ENCODE data around the gene CCDC137. TPM values are rescaled to one million over a fixed set of nuclear protein-coding genes. Genes with fewer than 3 reads are reported as not detected.

CCDC137 gene
- total RNA-seq, 2 experiments from 2014 or later = 34.0 to 36.8 TPM

DNA sequence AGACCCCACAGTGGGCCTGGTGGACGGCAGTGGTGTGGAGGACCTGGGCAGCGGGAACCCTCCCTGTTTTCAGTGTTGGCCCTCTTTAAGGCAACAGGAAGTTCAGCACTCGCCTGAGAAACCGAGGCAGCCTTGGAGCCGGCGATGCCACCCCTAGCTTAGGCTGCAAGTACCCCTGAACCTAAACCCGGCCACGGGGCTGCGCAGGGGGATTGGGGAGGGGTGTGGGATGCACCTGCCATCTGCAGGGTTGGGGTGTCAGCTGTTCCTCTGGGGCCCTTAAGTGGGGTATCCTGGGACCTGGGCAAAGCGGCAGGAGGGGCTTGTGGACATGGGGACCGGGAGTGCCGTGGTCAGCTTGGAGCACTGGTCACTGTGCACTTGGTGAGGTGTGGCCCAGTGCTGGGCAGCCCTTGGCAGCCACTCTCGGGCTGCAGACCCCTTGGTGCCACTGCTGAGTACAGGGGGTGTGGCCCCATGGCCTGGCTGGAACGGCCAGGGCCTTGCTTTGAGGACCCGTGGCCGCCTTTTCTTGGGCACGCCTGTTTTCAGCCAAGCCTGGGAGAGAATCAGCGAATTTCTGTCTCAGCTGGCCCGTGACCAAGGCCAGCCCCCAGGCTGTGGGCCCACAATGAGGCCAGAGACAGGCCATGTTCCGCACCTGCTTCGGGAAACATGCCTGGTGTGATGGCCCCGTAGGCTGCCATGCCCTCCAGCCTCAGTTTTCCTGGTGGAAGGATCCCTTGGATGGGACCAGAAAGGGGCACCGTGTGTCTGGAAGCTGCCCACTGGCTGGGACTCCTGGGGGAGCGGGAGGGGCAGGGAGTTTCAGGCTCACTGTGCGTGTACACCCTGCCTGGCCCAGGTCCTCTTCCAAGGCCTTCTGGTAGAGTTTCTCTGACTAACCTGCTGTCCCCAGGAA, 41.4 kb downstream of the CCDC137 start:
- H3K27ac Mint-ChIP-seq = no peak overlapping the region
- ChIA-PET CTCF (no interaction called here), POLR2A (no interaction called here)
- peaks cover 25% of the 10 kb centered on the region for H3K4me1 Mint-ChIP-seq (ENCODE audit: low read depth)
- DNase-seq = no peak
- peaks cover 22% of the 10 kb centered on the region for H3K36me3 Mint-ChIP-seq
- H3K4me3 Mint-ChIP-seq = no peak overlapping the region
- intact Hi-C loops (cut with micrococcal nuclease) = no loop called here
- H3K9me3 Mint-ChIP-seq = no peaks in the 10 kb centered on the region
- H3K27me3 Mint-ChIP-seq = no peaks in the 10 kb centered on the region

- peaks cover 22% of the 10 kb centered on the region for H3K36me3 Mint-ChIP-seq
- H3K4me1 Mint-ChIP-seq (ENCODE audit: low read depth) = peaks cover 28% of the 10 kb centered on the region
- POLR2A ChIA-PET = interaction anchor here (0.9 to 3.0 kb wide), 2 partner anchors 25 to 34 kb away, joined by 3 to 12 read pairs; partner anchors contain the start of genes ARL16 and HGS
- CTCF ChIA-PET = no interaction called here
- no peaks in the 10 kb centered on the region for H3K9me3 Mint-ChIP-seq
- intact Hi-C loops (cut with micrococcal nuclease) = no loop called here
- no peak overlapping the region for H3K27ac Mint-ChIP-seq
- no peaks in the 10 kb centered on the region for H3K27me3 Mint-ChIP-seq
- H3K4me3 Mint-ChIP-seq = no peak overlapping the region
- no peak for DNase-seq
Observed at GRCh38 chr17:81708739-81709185, 42.2 kb downstream of the CCDC137 start.

DNA sequence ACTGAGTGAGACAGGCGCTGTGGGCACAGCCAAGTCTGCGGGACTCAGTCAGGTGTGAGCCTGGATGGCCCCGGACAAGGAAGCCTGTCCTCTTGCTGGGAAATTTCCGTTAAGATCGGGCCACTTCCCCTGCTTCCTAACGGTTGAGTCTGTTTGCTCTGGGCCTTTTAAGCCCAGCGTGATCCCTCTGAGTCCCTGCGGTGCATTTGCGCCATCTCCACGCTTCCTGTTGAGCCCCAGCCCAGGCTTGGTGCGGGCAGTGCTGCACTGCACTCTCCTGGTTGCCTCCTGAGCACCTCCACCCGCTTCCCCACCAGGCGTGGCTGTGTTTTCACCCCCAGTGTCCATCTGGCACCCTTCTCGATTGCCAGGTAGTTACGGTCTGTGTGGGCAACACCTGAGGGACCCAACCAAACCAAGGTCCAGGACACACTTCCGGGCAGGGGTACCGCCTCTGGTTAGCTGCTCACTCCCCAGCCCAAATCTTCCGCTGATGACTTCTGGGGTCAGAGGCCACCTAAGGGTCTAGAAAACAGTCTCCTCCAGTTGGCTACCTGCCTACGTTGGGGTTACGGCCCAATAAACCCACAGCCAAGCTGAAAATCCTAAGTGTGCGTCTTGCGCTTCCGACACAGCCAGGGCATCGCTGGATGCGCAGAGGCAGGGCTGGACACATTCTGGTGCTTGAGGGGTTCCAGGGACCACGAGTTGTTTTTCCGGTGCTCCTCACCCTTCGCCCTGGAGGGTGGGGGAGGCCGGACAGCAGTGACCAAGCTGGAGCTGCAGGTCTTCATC, 44.2 kb downstream of the CCDC137 start:
- Mint-ChIP-seq H3K4me3 (peak overlapping the region; percentile 53), H3K36me3 (peaks cover 12% of the 10 kb centered on the region), H3K27me3 (no peaks in the 10 kb centered on the region), H3K27ac (peak overlapping the region; percentile 54), H3K4me1 (ENCODE audit: low read depth) (peaks cover 21% of the 10 kb centered on the region), H3K9me3 (no peaks in the 10 kb centered on the region)
- CTCF ChIA-PET = interaction anchor here (1.3 kb wide), 1 partner anchor 9 kb away, joined by 3 read pairs; no protein-coding TSS in a partner anchor
- DNase-seq = peak; percentile 35
- POLR2A ChIA-PET = interaction anchor here (2.0 to 3.0 kb wide), 3 partner anchors 8 to 122 kb away, joined by 6 to 12 read pairs (median 7); partner anchors contain the start of genes ARL16, HGS, MCRIP1 and MRPL12
- intact Hi-C loops (cut with micrococcal nuclease) = loop anchor here (5.0 kb wide), 1 partner anchor 43 kb away; the partner anchor contains the start of genes CCDC137 and OXLD1

DNA sequence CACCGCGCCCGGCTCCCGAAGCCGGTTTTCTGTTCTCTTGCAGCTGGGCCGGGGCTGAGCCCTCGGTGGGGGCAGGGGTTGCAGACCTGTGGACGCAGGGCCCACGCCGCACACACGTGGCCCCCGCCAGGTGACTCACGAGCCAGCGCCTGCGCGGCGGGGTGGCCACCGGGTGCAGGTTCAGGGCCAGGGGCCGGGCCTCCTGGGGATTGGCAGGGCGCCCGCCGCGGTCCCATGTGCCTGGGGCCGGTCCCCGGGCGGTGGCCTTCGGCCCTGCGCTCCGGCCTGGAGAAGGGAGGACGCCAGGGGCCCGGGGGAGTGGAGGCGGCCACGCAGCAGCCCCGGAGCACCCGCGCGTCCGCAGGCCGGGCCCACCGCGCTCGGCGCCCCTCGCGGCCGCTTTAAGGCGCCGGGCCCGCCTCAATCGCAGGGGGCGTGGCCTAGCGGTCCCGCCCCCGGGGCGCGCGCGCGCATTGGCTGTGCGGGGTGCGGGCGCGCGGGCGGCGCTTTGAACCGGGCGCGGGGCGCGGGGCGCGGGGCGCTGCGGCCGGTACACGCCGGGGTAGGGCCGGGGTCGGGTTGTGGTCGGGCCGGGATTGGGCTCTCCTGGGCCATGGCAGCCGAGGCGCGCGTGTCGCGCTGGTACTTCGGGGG, 45.4 kb downstream of the CCDC137 start, which contains the start of gene SLC25A10:
TSS of gene SLC25A10 (plus strand) at position 471 of the 654 bp plus-strand sequence. CDS start at position 614, 143 bp downstream.
- H3K36me3 Mint-ChIP-seq = peaks cover 3% of the 10 kb centered on the region
- H3K27ac Mint-ChIP-seq = peak within 1 kb of the TSS; percentile 54

GRCh38 chr17:81712468-81713003, 46.0 kb downstream of the CCDC137 start:
- DNase-seq = peak; percentile 44
- intact Hi-C loops (cut with micrococcal nuclease) = loop anchor here (1.0 to 5.0 kb wide), 2 partner anchors 9 to 45 kb away; partner anchors contain the start of genes CCDC137, MRPL12 and OXLD1
- Mint-ChIP-seq H3K4me1 (ENCODE audit: low read depth) (peaks cover 21% of the 10 kb centered on the region), H3K36me3 (peaks cover under 1% of the 10 kb centered on the region), H3K27ac (peak overlapping the region; percentile 2), H3K27me3 (no peaks in the 10 kb centered on the region), H3K4me3 (peak overlapping the region; percentile 76), H3K9me3 (no peaks in the 10 kb centered on the region)
- POLR2A ChIA-PET = interaction anchor here (1.0 to 2.2 kb wide), 2 partner anchors 9 to 120 kb away, joined by 4 to 6 read pairs; partner anchors contain the start of gene MCRIP1
- CTCF ChIA-PET = interaction anchor here (0.9 to 1.4 kb wide), 3 partner anchors 9 to 18 kb away, joined by 3 to 6 read pairs (median 3); partner anchors contain the start of gene MRPL12

More for the DNA sequence above, 45.4 kb downstream of the CCDC137 start, which contains the start of gene SLC25A10:
- ChIA-PET CTCF (interaction anchor here (0.9 to 1.4 kb wide), 4 partner anchors 9 to 19 kb away, joined by 3 to 6 read pairs (median 3); partner anchors contain the start of gene MRPL12), POLR2A (interaction anchor here (2.0 to 3.0 kb wide), 3 partner anchors 9 to 121 kb away, joined by 6 to 12 read pairs (median 7); partner anchors contain the start of genes ARL16, HGS, MCRIP1 and MRPL12)
- intact Hi-C loops (cut with micrococcal nuclease) = loop anchor here (1.0 to 5.0 kb wide), 2 partner anchors 9 to 45 kb away; partner anchors contain the start of genes CCDC137, MRPL12 and OXLD1
- peak within 1 kb of the TSS; percentile 76 for H3K4me3 Mint-ChIP-seq
- peaks cover 21% of the 10 kb centered on the region for H3K4me1 Mint-ChIP-seq (ENCODE audit: low read depth)
- DNase-seq = peak; percentile 90
- no peaks in the 10 kb centered on the region for H3K9me3 Mint-ChIP-seq
- no peaks in the 10 kb centered on the region for H3K27me3 Mint-ChIP-seq

- Mint-ChIP-seq H3K4me3 (peak overlapping the region; percentile 76), H3K27ac (peak overlapping the region; percentile 2)
Observed at GRCh38 chr17:81713004-81713555, 46.5 kb downstream of the CCDC137 start.

GRCh38 chr17:81713556-81714411, 47.2 kb downstream of the CCDC137 start:
- intact Hi-C loops (cut with micrococcal nuclease) = loop anchor here (5.0 kb wide), 1 partner anchor 46 kb away; the partner anchor contains the start of genes CCDC137 and OXLD1

More at GRCh38 chr17:81713004-81713555, 46.5 kb downstream of the CCDC137 start:
- CTCF ChIA-PET = interaction anchor here (0.9 to 1.4 kb wide), 4 partner anchors 10 to 22 kb away, joined by 3 to 6 read pairs (median 3); partner anchors contain the start of gene MRPL12
- intact Hi-C loops (cut with micrococcal nuclease) = loop anchor here (5.0 kb wide), 1 partner anchor 46 kb away; the partner anchor contains the start of genes CCDC137 and OXLD1
- peaks cover 1% of the 10 kb centered on the region for H3K36me3 Mint-ChIP-seq
- no peaks in the 10 kb centered on the region for H3K27me3 Mint-ChIP-seq
- peaks cover 21% of the 10 kb centered on the region for H3K4me1 Mint-ChIP-seq (ENCODE audit: low read depth)
- POLR2A ChIA-PET = interaction anchor here (1.0 kb wide), 1 partner anchor 9 kb away, joined by 4 read pairs; no protein-coding TSS in a partner anchor
- no peak for DNase-seq
- no peaks in the 10 kb centered on the region for H3K9me3 Mint-ChIP-seq

DNA sequence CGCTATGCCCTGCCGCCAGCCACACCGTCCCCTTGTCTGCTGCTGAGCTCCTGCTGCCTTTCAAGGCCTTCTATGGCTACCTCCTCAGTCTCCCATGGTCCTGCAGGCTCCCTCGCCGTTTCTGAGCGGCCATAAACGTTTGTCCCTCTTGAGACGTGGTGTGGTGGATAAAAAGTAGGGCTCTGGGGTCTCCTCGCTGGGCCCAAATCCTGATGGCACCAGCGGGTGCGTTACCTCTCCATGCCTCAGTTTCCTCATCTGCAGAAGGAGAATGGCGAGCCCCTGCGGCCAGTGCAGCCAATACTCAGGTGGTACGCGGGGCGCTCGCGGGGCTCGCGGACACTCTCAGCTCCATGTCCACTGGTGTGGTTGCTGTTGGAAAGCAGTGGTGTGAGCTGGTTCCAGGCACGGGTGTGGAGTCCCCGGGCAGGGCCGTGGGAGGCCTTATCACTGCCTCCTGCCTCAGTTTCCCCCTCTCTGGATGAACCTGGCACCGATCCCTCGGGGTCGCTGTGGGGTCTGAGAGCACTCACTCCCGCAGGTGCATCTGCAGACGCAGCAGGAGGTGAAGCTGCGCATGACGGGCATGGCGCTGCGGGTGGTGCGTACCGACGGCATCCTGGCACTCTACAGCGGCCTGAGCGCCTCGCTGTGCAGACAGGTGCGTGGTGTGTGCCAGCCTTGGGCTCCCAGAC, 48.0 kb downstream of the CCDC137 start:
- POLR2A ChIA-PET = interaction anchor here (1.0 to 1.3 kb wide), 2 partner anchors 29 to 31 kb away, joined by 3 to 4 read pairs; partner anchors contain the start of genes ARL16 and HGS
- intact Hi-C loops (cut with micrococcal nuclease) = loop anchor here (5.0 kb wide), 1 partner anchor 47 kb away; the partner anchor contains the start of genes CCDC137 and OXLD1
- H3K36me3 Mint-ChIP-seq = peaks cover 1% of the 10 kb centered on the region
- no peak overlapping the region for H3K4me3 Mint-ChIP-seq
- no peak for DNase-seq
- H3K27me3 Mint-ChIP-seq = no peaks in the 10 kb centered on the region
- CTCF ChIA-PET = interaction anchor here (0.9 kb wide), 1 partner anchor 39 kb away, joined by 3 read pairs; no protein-coding TSS in a partner anchor
- no peaks in the 10 kb centered on the region for H3K9me3 Mint-ChIP-seq
- peaks cover 21% of the 10 kb centered on the region for H3K4me1 Mint-ChIP-seq (ENCODE audit: low read depth)
- no peak overlapping the region for H3K27ac Mint-ChIP-seq

More at GRCh38 chr17:81713556-81714411, 47.2 kb downstream of the CCDC137 start:
- H3K4me1 Mint-ChIP-seq (ENCODE audit: low read depth) = peaks cover 21% of the 10 kb centered on the region
- DNase-seq = no peak
- no peaks in the 10 kb centered on the region for H3K27me3 Mint-ChIP-seq
- peak overlapping the region; percentile 76 for H3K4me3 Mint-ChIP-seq
- ChIA-PET POLR2A (interaction anchor here (1.0 kb wide), 1 partner anchor 10 kb away, joined by 4 read pairs; no protein-coding TSS in a partner anchor), CTCF (interaction anchor here (0.9 to 1.4 kb wide), 3 partner anchors 11 to 38 kb away, joined by 3 to 6 read pairs (median 3); partner anchors contain the start of gene MRPL12)
- H3K36me3 Mint-ChIP-seq = peaks cover 1% of the 10 kb centered on the region
- no peak overlapping the region for H3K27ac Mint-ChIP-seq
- no peaks in the 10 kb centered on the region for H3K9me3 Mint-ChIP-seq

Measured in activated CD4-positive, alpha-beta memory T cell treated with anti-CD3 and anti-CD28 coated beads for 36 hours (primary cell).